ENCODE data around the gene OBSL1.

The OBSL1 gene

DNA sequence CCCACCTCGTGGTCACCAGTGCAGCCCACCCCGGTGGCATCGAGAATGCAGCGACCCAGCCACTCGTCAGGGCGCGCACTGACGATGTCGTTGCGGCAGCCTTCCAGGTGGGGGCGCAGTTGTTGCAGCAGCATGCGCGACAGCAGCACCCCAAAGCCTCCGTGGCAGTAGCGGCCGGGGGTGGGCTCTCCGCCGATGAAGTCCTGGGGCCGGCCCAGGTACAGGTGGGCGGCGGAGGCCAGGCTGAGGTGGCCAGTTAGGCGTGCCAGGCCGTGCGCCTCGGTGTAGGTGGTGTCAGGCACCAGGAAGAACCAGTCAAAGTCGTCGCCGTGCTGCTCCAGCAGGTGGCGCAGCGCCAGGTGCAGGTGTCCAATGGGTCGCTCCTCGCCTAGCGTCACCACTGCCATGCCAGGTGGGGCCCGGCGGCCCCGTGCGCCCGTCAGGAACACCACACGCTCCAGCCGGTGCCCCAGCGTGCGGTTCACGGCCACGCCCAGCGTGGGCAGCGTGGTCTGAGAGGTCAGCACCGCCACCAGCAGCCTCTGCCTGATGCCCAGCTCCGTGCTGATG, 29.6 kb downstream of the OBSL1 start:
- Mint-ChIP-seq H3K27ac (no peak overlapping the region), H3K4me3 (peak overlapping the region; percentile 35), H3K4me1 (peaks cover 9% of the 10 kb centered on the region), H3K9me3 (no peaks in the 10 kb centered on the region), H3K36me3 (no peaks in the 10 kb centered on the region), H3K27me3 (peaks cover 29% of the 10 kb centered on the region)
- ATAC-seq (ENCODE audit: low read depth) (peak; percentile 68), DNase-seq (ENCODE audit: low spot score in 2 of 2) (peak; percentile 90 to 93)

- no peak for DNase-seq (ENCODE audit: low spot score in 2 of 2)
- no peak for ATAC-seq (ENCODE audit: low read depth)
- peaks cover 28% of the 10 kb centered on the region for H3K27me3 Mint-ChIP-seq
- peak overlapping the region; percentile 15 for H3K4me3 Mint-ChIP-seq
- H3K4me1 Mint-ChIP-seq, result peaks cover 9% of the 10 kb centered on the region
- no peaks in the 10 kb centered on the region for H3K9me3 Mint-ChIP-seq
- H3K36me3 Mint-ChIP-seq, result no peaks in the 10 kb centered on the region
- no peak overlapping the region for H3K27ac Mint-ChIP-seq
These were observed 30.4 kb downstream of the OBSL1 start for GRCh38 chr2:219540784-219541504.

- no peak overlapping the region for H3K27ac Mint-ChIP-seq
- no peaks in the 10 kb centered on the region for H3K9me3 Mint-ChIP-seq
- DNase-seq (ENCODE audit: low spot score in 2 of 2), result no peak
- no peaks in the 10 kb centered on the region for H3K36me3 Mint-ChIP-seq
- H3K4me1 Mint-ChIP-seq, result peaks cover 11% of the 10 kb centered on the region
- peaks cover 29% of the 10 kb centered on the region for H3K27me3 Mint-ChIP-seq
- no peak for ATAC-seq (ENCODE audit: low read depth)
- no peak overlapping the region for H3K4me3 Mint-ChIP-seq
These were observed 31.2 kb downstream of the OBSL1 start for GRCh38 chr2:219539926-219540678.

GRCh38 chr2:219538956-219539788, 32.2 kb downstream of the OBSL1 start:
- Mint-ChIP-seq H3K4me1 (peaks cover 8% of the 10 kb centered on the region), H3K4me3 (no peak overlapping the region), H3K27ac (no peak overlapping the region), H3K27me3 (peaks cover 21% of the 10 kb centered on the region), H3K9me3 (no peaks in the 10 kb centered on the region), H3K36me3 (no peaks in the 10 kb centered on the region)
- ATAC-seq (ENCODE audit: low read depth) (no peak), DNase-seq (ENCODE audit: low spot score in 2 of 2) (no peak)

GRCh38 chr2:219538504-219538951, 32.8 kb downstream of the OBSL1 start:
- Mint-ChIP-seq H3K36me3 (no peaks in the 10 kb centered on the region), H3K4me1 (peaks cover 8% of the 10 kb centered on the region), H3K27me3 (peaks cover 23% of the 10 kb centered on the region), H3K9me3 (no peaks in the 10 kb centered on the region), H3K4me3 (no peak overlapping the region), H3K27ac (no peak overlapping the region)
- DNase-seq (ENCODE audit: low spot score in 2 of 2) (no peak), ATAC-seq (ENCODE audit: low read depth) (no peak)

GRCh38 chr2:219537657-219538488, 33.5 kb downstream of the OBSL1 start:
- no peak overlapping the region for H3K27ac Mint-ChIP-seq
- DNase-seq (ENCODE audit: low spot score in 2 of 2) (no peak), ATAC-seq (ENCODE audit: low read depth) (no peak)
- H3K9me3 Mint-ChIP-seq, result no peaks in the 10 kb centered on the region
- peaks cover 8% of the 10 kb centered on the region for H3K4me1 Mint-ChIP-seq
- H3K27me3 Mint-ChIP-seq, result peaks cover 26% of the 10 kb centered on the region
- H3K36me3 Mint-ChIP-seq, result no peaks in the 10 kb centered on the region
- no peak overlapping the region for H3K4me3 Mint-ChIP-seq

GRCh38 chr2:219536967-219537366, 34.4 kb downstream of the OBSL1 start:
- Mint-ChIP-seq H3K36me3 (no peaks in the 10 kb centered on the region), H3K4me3 (no peak overlapping the region), H3K27me3 (peaks cover 32% of the 10 kb centered on the region), H3K27ac (no peak overlapping the region), H3K9me3 (no peaks in the 10 kb centered on the region), H3K4me1 (peaks cover 4% of the 10 kb centered on the region)
- DNase-seq (ENCODE audit: low spot score in 2 of 2) (no peak), ATAC-seq (ENCODE audit: low read depth) (no peak)

DNA sequence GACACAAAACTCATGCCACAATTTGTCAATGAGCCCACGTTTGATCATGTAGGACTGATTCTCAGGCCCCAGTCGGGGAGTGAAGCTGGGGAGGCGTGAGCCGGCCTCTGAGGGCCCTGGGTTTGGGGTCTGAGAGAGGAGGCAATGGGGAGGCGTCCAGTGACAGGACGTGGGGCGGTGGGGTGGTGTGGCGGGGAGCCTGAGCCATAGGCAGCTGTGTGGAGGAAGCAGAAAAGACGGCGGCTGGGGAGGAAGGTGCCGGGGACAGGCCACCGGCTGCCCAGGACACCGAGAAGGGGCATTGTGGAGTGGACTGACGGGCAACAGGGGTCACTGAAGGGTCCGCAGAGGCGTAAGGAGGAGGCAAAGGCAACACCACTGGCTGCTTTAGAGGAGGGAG, 34.9 kb downstream of the OBSL1 start:
- ATAC-seq (ENCODE audit: low read depth) (no peak), DNase-seq (ENCODE audit: low spot score in 2 of 2) (no peak)
- Mint-ChIP-seq H3K4me3 (no peak overlapping the region), H3K27ac (no peak overlapping the region), H3K36me3 (no peaks in the 10 kb centered on the region), H3K9me3 (no peaks in the 10 kb centered on the region), H3K4me1 (peaks cover 3% of the 10 kb centered on the region), H3K27me3 (peaks cover 35% of the 10 kb centered on the region)

DNA sequence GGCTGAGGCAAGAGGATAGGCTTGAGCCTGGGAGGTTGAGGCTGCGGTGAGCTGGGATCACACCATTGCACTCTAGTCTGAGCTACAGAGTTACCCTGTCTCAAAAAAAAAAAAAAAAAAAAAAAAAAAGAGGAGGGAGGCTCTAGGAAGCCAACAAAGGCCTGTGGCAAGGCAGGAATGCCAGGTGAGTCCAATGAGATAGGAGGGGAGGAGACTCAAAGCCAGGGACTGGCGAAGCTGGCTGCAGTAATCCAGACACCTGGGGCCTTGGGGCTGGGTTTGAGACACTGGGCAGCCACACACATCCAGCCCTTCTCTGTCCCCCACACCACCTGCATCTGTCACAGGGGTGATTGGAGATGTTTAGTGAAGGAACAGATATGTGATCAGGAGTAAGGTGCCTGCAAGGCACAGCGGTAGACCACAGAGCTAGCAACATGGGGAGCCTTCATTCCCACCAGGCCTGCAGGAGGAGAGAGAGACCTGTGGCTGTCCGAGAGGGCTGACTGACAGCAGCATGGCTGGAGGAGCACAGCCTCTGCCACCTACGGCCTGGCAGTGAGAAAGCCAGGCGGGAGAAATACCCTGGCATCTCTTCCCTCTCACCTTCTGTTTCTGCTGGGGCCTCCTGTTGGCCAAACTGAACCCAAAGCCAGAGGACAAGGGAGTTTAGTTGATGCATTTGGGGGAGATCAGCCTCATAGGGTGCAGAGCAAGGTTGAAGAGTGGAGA, 37.2 kb downstream of the OBSL1 start:
- Mint-ChIP-seq H3K9me3 (no peaks in the 10 kb centered on the region), H3K4me1 (peaks cover 8% of the 10 kb centered on the region), H3K4me3 (no peak overlapping the region), H3K27me3 (peaks cover 49% of the 10 kb centered on the region), H3K36me3 (no peaks in the 10 kb centered on the region), H3K27ac (no peak overlapping the region)
- DNase-seq (ENCODE audit: low spot score in 2 of 2), result no peak
- ATAC-seq (ENCODE audit: low read depth), result no peak

DNA sequence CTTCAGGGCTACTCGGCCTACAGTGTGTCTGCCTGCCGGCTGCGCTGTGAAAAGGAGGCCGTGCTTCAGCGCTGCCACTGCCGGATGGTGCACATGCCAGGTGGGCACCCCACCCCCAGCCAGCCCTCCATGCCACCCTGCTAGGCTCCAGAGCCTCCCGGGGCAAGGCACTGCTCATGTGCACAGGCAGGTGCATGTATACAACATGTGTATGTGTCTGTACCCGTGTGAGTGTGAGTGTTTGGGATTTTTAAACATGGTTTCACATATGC, 39.0 kb downstream of the OBSL1 start:
- DNase-seq (ENCODE audit: low spot score in 2 of 2) (no peak), ATAC-seq (ENCODE audit: low read depth) (no peak)
- peaks cover 8% of the 10 kb centered on the region for H3K4me1 Mint-ChIP-seq
- no peak overlapping the region for H3K4me3 Mint-ChIP-seq
- H3K27me3 Mint-ChIP-seq, result peaks cover 48% of the 10 kb centered on the region
- H3K9me3 Mint-ChIP-seq, result no peaks in the 10 kb centered on the region
- no peaks in the 10 kb centered on the region for H3K36me3 Mint-ChIP-seq
- no peak overlapping the region for H3K27ac Mint-ChIP-seq

DNA sequence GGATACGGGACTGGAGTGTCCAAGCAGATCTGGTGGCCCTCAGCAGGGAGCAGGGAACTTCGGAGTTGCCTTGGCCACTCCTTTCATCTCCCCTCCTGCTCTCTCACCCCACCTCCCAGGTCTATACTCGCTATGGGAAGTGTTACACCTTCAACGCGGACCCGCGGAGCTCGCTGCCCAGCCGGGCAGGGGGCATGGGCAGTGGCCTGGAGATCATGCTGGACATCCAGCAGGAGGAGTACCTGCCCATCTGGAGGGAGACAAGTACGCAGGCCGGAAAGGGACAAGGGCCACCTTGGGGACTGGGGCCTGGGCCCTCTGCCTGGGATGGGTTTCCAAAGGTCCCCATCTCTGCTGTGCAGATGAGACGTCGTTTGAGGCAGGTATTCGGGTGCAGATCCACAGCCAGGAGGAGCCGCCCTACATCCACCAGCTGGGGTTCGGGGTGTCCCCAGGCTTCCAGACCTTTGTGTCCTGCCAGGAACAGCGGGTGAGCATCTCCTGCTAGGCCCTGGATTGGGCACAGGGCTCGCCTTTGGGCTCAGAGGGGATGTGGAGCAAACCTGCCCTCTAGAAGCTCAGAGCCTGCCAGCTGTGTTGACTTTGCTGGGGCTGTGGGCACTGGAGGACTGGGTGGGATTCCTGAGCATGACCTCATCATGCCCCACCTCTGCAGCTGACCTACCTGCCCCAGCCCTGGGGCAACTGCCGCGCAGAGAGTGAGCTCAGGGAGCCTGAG, 39.5 kb downstream of the OBSL1 start:
- Mint-ChIP-seq H3K36me3 (no peaks in the 10 kb centered on the region), H3K27me3 (peaks cover 51% of the 10 kb centered on the region), H3K4me1 (peaks cover 8% of the 10 kb centered on the region), H3K9me3 (no peaks in the 10 kb centered on the region), H3K4me3 (no peak overlapping the region), H3K27ac (no peak overlapping the region)
- DNase-seq (ENCODE audit: low spot score in 2 of 2) (no peak), ATAC-seq (ENCODE audit: low read depth) (no peak)

Measured in memory B cell (primary cell).